GM21390 (cell line): ENCODE measurements around the gene OR51G1.
"Not testable (repeated sequence)": the region's sequence is repeated elsewhere in the genome, so short reads cannot be mapped to it uniquely, and the experiment has no call there.

ENCODE experiments used
- ATAC-seq: cut with Tn5 transposase; IDR thresholded peaks from one replicate; pipeline ENCODE4 v1.9.1; 2021; ENCODE audit not compliant: unreplicated experiment

The OR51G1 gene

GRCh38 chr11:4924239-4924638 lies at the start of gene OR51G1:
Gene OR51G1 (minus strand): TSS chr11:4924339. CDS start chr11:4924339, 0 bp downstream.
- ATAC-seq, result no peak

- ATAC-seq, result no peak
Observed at GRCh38 chr11:4962816-4963215, 38.7 kb upstream of the OR51G1 start.

- ATAC-seq, result no peak
Observed at GRCh38 chr11:4960877-4961276, 36.7 kb upstream of the OR51G1 start.

GRCh38 chr11:4957396-4957795 lies 33.3 kb upstream of the OR51G1 start:
- no peak for ATAC-seq

- not testable (repeated sequence) for ATAC-seq
Observed at GRCh38 chr11:4955613-4956012, 31.5 kb upstream of the OR51G1 start, which contains the start of gene OR51A2. Gene OR51A2 (minus strand): TSS chr11:4955713. CDS start chr11:4955713, 0 bp downstream.

GRCh38 chr11:4947505-4947904 lies 23.4 kb upstream of the OR51G1 start, which contains the start of gene OR51A4:
Gene OR51A4 (minus strand): TSS chr11:4947605. CDS start chr11:4947100, 505 bp downstream.
- no peak for ATAC-seq

- no peak for ATAC-seq
Observed at GRCh38 chr11:4936745-4937144, 12.6 kb upstream of the OR51G1 start.

- no peak for ATAC-seq
Observed at GRCh38 chr11:4932751-4933150, 8.6 kb upstream of the OR51G1 start.

- no peak for ATAC-seq
Observed at GRCh38 chr11:4926608-4927007, 2.5 kb upstream of the OR51G1 start.

- no peak for ATAC-seq
Observed at GRCh38 chr11:4922304-4922703, 1.8 kb downstream of the OR51G1 start.

GRCh38 chr11:4921796-4922195 lies 2.3 kb downstream of the OR51G1 start:
- no peak for ATAC-seq

GRCh38 chr11:4919250-4919649 lies 4.9 kb downstream of the OR51G1 start, which contains the start of gene OR51G2:
Gene OR51G2 (minus strand): TSS chr11:4919350. CDS start chr11:4915663, 3,687 bp downstream.
- no peak for ATAC-seq

- ATAC-seq, result no peak
Observed at GRCh38 chr11:4916581-4916980, 7.6 kb downstream of the OR51G1 start.

GRCh38 chr11:4903484-4903883 lies 20.7 kb downstream of the OR51G1 start, which contains the start of gene OR51A7:
Gene OR51A7 (plus strand): TSS chr11:4903783. CDS start chr11:4907370, 3,587 bp downstream.
- no peak for ATAC-seq

- no peak for ATAC-seq
Observed at GRCh38 chr11:4891996-4892640, 32.0 kb downstream of the OR51G1 start.

- no peak for ATAC-seq
Observed at GRCh38 chr11:4890279-4890678, 33.9 kb downstream of the OR51G1 start.

- ATAC-seq, result no peak
Observed at GRCh38 chr11:4887591-4887990, 36.5 kb downstream of the OR51G1 start.

GRCh38 chr11:4886186-4886585 lies 38.0 kb downstream of the OR51G1 start:
- ATAC-seq, result no peak

GRCh38 chr11:4884361-4884760 lies 39.8 kb downstream of the OR51G1 start:
- ATAC-seq, result no peak

GRCh38 chr11:4882543-4882942 lies 41.6 kb downstream of the OR51G1 start:
- ATAC-seq, result no peak

GRCh38 chr11:4881860-4882500 lies 42.2 kb downstream of the OR51G1 start, which contains the start of gene OR51T1:
Gene OR51T1 (plus strand): TSS chr11:4881900. CDS start chr11:4881900, 0 bp downstream.
- no peak for ATAC-seq

- no peak for ATAC-seq
Observed at GRCh38 chr11:4881188-4881587, 43.0 kb downstream of the OR51G1 start.
